ENCODE data around the gene CCDC18. TPM values are rescaled to one million over a fixed set of nuclear protein-coding genes. Genes with fewer than 3 reads are reported as not detected.

CCDC18 gene
- total RNA-seq, 4 donors from 2014 or later, result 1.5 to 5.1 (median 2.8) TPM

DNA sequence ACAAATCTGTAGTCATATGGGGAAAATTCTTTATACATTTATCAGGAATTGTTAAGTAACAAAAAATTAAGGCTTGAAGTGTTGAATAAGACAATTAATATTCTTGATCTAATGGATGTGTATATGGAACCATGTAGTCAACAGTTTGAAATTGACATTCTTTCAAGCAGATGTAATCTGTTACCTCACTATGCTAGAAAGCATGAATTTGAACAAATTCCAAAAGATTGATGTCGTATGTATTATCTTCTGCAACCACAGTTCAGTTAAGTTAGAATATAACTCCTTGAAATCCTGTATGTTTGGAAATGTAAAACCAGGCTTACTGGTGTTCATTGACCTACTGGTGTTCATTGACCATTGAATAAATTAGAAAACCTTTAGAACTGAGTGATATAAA, 16.1 kb downstream of the CCDC18 start:
- DNase-seq, result no peak
- in situ Hi-C loops (cut with MboI; ENCODE audit: low pct_ligation_motif_present in 1 of 4, low pct_unique_long_range_greater_than_20kb in 1 of 4, low sequenced_read_pairs in 3 of 4), result no loop called here
- TF ChIP-seq, protein P1, sequence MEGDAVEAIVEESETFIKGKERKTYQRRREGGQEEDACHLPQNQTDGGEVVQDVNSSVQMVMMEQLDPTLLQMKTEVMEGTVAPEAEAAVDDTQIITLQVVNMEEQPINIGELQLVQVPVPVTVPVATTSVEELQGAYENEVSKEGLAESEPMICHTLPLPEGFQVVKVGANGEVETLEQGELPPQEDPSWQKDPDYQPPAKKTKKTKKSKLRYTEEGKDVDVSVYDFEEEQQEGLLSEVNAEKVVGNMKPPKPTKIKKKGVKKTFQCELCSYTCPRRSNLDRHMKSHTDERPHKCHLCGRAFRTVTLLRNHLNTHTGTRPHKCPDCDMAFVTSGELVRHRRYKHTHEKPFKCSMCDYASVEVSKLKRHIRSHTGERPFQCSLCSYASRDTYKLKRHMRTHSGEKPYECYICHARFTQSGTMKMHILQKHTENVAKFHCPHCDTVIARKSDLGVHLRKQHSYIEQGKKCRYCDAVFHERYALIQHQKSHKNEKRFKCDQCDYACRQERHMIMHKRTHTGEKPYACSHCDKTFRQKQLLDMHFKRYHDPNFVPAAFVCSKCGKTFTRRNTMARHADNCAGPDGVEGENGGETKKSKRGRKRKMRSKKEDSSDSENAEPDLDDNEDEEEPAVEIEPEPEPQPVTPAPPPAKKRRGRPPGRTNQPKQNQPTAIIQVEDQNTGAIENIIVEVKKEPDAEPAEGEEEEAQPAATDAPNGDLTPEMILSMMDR (IDR thresholded peaks at IDR 0.05), result no peak
- TF ChIP-seq EP300 (IDR thresholded peaks at IDR 0.05; ENCODE audit: low read depth) (no peak), POLR2AphosphoS5 (IDR thresholded peaks at IDR 0.05) (no peak), POLR2A (IDR thresholded peaks at IDR 0.05) (no peak)
- H3K9me3 ChIP-seq, result no peaks in the 10 kb centered on the region
- no peaks in the 10 kb centered on the region for H3K27me3 ChIP-seq
- no peak overlapping the region for H3K27ac ChIP-seq
- intact Hi-C loops (cut with DNase I; ENCODE audit: low total_unique reads), result no loop called here
- WGBS, 2 donors (ENCODE audit: low coverage in 1 of 2), result 89 to 93% methylated on average over 1 of the region's 1 CpG
- no peaks in the 10 kb centered on the region for H3K4me1 ChIP-seq
- no peak overlapping the region for H3K4me3 ChIP-seq
- no peaks in the 10 kb centered on the region for H3K36me3 ChIP-seq

DNA sequence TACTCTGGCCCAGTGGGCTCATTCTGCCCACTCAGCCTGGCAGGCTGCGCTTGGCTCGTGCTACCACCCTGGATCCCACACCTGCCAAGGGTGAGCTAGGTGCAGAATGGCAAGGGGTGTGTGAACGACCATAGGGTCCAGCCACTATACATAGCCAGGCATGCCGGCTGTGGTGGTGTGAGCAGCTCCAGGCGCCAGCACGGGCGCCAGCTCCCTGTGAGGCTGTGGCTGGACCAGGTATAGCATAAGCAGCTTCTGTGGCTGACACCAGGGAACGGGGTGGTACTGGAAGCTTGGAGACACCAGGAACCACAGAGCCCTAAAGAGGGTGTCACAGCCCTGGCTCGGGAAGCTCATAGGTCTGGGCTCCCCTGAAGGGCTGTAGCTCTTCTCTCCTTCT, 18.6 kb downstream of the CCDC18 start:
- intact Hi-C loops (cut with DNase I; ENCODE audit: low total_unique reads), result no loop called here
- WGBS, 2 donors (ENCODE audit: low coverage in 1 of 2), result 95% methylated on average over 9 of the region's 9 CpGs; no CpG with 5 or more reads in 1 of the 2 donors
- in situ Hi-C loops (cut with MboI; ENCODE audit: low pct_ligation_motif_present in 1 of 4, low pct_unique_long_range_greater_than_20kb in 1 of 4, low sequenced_read_pairs in 3 of 4), result no loop called here
- Histone ChIP-seq H3K36me3 (peaks cover 0 to 4% (median 0%) of the 10 kb centered on the region in 4 donors), H3K4me3 (no peak overlapping the region), H3K27ac (no peak overlapping the region), H3K27me3 (no peaks in the 10 kb centered on the region), H3K9me3 (no peaks in the 10 kb centered on the region), H3K4me1 (no peaks in the 10 kb centered on the region)
- no peak for DNase-seq
- no peak for TF ChIP-seq POLR2AphosphoS5 (IDR thresholded peaks at IDR 0.05)
- TF ChIP-seq, protein P1 (IDR thresholded peaks at IDR 0.05), result no peak

DNA sequence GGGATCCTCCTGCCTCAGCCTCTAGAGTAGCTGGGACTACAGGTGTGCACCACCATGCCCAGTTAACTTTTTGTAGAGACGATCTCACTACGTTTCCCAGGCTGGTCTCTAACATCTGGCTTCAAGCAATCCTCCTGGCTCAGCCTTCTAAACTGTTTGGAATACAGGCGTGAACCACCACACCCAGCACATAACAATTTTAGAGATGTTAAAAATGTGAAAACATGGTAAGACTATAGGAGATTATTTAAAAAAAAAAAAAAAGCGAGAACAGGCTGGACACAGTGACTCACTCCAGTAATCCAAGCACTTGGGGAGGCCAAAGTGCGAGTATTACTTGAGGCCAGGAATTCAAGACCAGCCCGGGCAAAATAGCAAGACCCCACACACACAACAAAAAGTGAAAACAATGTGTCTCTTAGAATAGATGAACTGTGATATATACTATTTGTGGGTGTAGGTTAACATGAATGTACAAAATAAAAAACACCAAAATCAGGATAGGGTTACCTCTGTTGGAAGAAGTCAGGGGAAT, 19.6 kb downstream of the CCDC18 start:
- WGBS, 2 donors (ENCODE audit: low coverage in 1 of 2), result 90 to 96% methylated on average over 6 of the region's 6 CpGs
- H3K36me3 ChIP-seq, result peaks cover 0 to 4% (median 0%) of the 10 kb centered on the region in 4 donors
- TF ChIP-seq, protein P1 (IDR thresholded peaks at IDR 0.05), result no peak
- no peak for TF ChIP-seq EP300 (IDR thresholded peaks at IDR 0.05; ENCODE audit: low read depth)
- no peak for TF ChIP-seq POLR2AphosphoS5 (IDR thresholded peaks at IDR 0.05)
- TF ChIP-seq POLR2A (IDR thresholded peaks at IDR 0.05), result no peak
- in situ Hi-C loops (cut with MboI; ENCODE audit: low pct_ligation_motif_present in 1 of 4, low pct_unique_long_range_greater_than_20kb in 1 of 4, low sequenced_read_pairs in 3 of 4), result no loop called here
- no peaks in the 10 kb centered on the region for H3K4me1 ChIP-seq
- H3K9me3 ChIP-seq, result no peaks in the 10 kb centered on the region
- H3K27me3 ChIP-seq, result no peaks in the 10 kb centered on the region
- DNase-seq, result no peak
- H3K4me3 ChIP-seq, result no peak overlapping the region
- no peak overlapping the region for H3K27ac ChIP-seq
- intact Hi-C loops (cut with DNase I; ENCODE audit: low total_unique reads), result no loop called here

DNA sequence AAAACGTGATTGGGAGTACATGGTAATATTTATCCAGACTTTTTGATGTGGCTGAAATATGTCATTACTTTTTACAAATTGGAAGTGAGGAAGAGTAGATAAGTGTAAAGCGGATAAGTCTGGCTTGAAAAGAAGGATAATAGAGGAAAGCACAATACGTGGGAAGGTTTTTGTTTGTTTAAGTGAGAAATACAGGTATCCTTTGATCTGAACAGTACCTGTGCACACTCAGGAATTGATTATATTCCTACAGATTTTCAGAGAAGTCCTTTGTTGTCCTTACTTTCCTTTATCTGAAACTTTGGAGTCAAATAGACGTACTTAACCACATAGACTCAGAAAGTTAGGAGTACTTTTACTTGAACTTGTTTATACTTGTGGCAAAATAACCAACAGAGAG, 20.2 kb downstream of the CCDC18 start:
- Histone ChIP-seq H3K4me3 (no peak overlapping the region), H3K9me3 (no peaks in the 10 kb centered on the region), H3K4me1 (no peaks in the 10 kb centered on the region), H3K27me3 (no peaks in the 10 kb centered on the region), H3K27ac (no peak overlapping the region), H3K36me3 (peaks cover 0 to 4% (median 0%) of the 10 kb centered on the region in 4 donors)
- 86 to 88% methylated on average over 4 of the region's 4 CpGs for WGBS, 2 donors (ENCODE audit: low coverage in 1 of 2)
- in situ Hi-C loops (cut with MboI; ENCODE audit: low pct_ligation_motif_present in 1 of 4, low pct_unique_long_range_greater_than_20kb in 1 of 4, low sequenced_read_pairs in 3 of 4), result no loop called here
- intact Hi-C loops (cut with DNase I; ENCODE audit: low total_unique reads), result no loop called here
- no peak for DNase-seq
- TF ChIP-seq POLR2A (IDR thresholded peaks at IDR 0.05) (no peak), EP300 (IDR thresholded peaks at IDR 0.05; ENCODE audit: low read depth) (no peak), POLR2AphosphoS5 (IDR thresholded peaks at IDR 0.05) (no peak)
- TF ChIP-seq, protein P1 (IDR thresholded peaks at IDR 0.05), result no peak
